ENCODE measurements around the gene SAMD8.

DNA sequence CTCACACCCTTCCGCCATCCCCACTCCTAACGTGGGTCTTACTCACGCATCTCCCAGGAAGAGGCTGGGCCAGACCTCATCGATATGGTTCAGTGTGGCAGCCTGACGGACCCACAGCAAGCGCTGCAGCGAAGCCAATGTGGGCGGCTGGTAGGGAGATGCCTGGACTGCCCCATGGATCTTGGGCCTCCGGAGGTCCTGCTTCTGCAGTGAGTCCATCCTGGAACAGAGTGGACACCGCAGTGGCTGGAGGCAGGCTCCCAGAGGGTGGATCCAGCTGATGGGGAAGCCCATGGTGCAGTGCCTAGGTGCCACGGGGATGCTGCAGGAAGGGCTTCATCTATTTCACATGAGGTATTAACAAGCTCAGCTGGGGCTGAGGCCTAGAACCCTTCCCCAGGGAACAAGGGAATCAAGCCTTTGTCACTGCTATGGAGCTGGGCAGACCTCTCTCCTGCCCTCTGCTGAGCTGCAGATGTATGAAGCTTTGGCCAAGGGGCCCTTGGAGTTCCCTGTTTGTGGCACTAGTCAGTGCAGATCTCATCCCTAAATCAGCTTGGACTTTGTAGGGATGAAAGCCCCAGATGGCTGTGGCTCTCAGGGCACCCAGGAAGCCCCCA is 13.7 kb upstream of the SAMD8 start:
- no peak for TF ChIP-seq GATA3 (IDR thresholded peaks at IDR 0.05; ENCODE audit: low read depth, low read length)
- no peak for TF ChIP-seq GATA2 (IDR thresholded peaks at IDR 0.05; ENCODE audit: low read depth, low read length)
